Activated CD8-positive, alpha-beta memory T cell treated with anti-CD3 and anti-CD28 coated beads, Interleukin-2, amount 50 U/mL, for 4 hours (primary cell): Measurements from ENCODE around the gene COL4A3.

Experiments
- DNase-seq: peaks from one replicate; pipeline ENCODE4 v3.0.0-alpha.2; 2020

The COL4A3 gene

DNA sequence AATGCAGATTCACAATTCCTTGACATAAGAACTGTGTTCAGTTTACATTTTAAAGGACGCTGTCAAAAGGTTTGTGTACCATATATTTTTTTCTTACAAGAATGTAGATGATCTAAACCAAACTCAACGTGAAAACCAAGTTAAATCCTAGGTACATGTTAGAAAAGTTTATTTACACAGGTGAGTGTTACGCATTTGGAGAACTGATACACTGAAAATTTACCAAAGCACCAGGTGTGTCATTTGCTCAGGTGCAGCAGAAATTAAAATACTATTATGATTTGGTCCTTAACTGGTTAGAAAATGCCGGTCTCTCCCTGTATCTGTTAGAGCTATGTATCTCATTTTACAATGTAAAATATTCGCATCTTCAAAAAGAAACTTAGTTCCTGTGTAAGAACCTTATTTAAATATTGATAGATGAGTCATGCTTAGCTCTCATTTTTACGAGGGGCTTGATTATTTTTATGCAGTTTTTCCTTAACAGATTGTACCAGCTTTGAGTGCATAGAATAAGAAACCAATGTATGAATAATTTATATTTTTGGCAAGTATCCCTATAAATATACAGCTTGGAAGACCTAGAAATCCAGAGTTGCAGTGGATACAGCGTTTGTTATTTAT, 185.7 kb downstream of the COL4A3 start:
- DNase-seq = no peak

DNA sequence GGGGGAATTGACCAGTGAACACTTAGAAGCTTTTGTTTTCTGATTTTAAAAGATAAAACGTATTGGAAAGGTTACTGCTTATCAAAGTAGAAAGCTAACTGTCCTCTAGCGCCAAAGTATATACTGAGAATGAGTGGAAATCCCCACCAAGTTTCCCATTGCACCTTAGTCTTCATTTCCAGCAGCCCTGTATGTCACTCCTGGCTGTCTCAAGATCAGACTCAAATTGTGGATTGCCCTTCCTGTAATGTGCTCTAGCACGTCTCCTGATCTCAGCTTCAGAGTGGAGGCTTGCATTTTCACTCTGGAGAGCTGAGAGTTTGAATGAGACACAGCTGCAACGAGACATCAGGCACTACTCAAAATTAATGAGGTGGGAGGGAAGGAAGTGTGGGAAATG, 187.2 kb downstream of the COL4A3 start:
- DNase-seq = no peak

DNA sequence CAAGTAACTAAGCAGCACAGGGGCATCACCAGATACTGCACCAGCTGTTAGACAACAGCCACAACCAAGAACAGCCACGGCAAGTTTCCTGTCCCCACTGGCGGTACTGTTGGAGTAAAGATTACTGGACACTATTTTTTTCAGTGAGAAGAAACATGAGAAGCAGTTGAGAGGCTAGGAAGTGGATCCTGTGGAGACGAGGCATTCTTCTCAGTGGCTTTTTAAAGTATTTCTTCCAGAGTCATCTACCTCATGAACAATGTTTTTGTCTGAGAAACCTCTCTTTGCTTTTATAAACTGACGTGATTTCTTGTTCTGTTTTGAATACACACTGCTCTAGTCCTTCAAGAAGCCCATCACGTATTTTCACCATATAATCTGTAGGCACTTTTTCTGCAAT, 195.9 kb downstream of the COL4A3 start:
- no peak for DNase-seq

DNA sequence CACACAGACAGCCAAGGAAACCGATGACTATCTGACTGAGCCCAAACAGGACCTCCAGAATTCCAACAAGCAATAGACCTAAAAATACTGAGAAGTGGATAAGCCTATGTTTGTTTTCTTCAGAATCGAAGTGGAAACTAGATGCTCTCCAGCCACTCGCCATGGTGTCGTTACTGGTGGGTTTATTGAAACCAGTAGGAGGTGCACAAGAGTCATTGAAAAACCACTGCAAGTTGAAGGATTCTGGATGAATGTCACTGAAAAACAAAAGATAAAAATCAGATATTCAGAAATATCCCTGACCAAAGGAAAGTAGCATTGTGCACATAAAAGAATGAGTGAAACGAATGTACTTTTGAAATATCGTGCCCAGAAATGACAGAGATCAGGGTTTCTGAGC, 199.3 kb downstream of the COL4A3 start:
- DNase-seq = no peak
